GM19099 (cell line): ENCODE data around the gene RTN4IP1.

ENCODE experiments used
- POLR2A ChIP-seq: IDR thresholded peaks from 3 replicates; pipeline ENCODE4 v1.6.1; 2011; ENCODE audit warnings: low read depth; ENCODE audit not compliant: insufficient read length; ENCODE audit errors: extremely low read depth

The RTN4IP1 gene

GRCh38 chr6:106637717-106638341, 8.5 kb upstream of the RTN4IP1 start:
- TF ChIP-seq POLR2A = no peak

- TF ChIP-seq POLR2A = no peak
These were observed 7.9 kb upstream of the RTN4IP1 start for GRCh38 chr6:106637051-106637716.

GRCh38 chr6:106634565-106634964, 5.3 kb upstream of the RTN4IP1 start:
- no peak for TF ChIP-seq POLR2A

- TF ChIP-seq POLR2A = no peak
These were observed 2.0 kb upstream of the RTN4IP1 start for GRCh38 chr6:106631346-106631745.

GRCh38 chr6:106630366-106630765, 1.1 kb upstream of the RTN4IP1 start:
- TF ChIP-seq POLR2A = no peak

- TF ChIP-seq POLR2A = no peak
These were observed 513 bp upstream of the RTN4IP1 start for GRCh38 chr6:106629859-106630163.

GRCh38 chr6:106628658-106629102, 618 bp downstream of the RTN4IP1 start:
- no peak for TF ChIP-seq POLR2A

GRCh38 chr6:106626485-106626884, 2.8 kb downstream of the RTN4IP1 start:
- TF ChIP-seq POLR2A = no peak

- TF ChIP-seq POLR2A = no peak
These were observed 6.3 kb downstream of the RTN4IP1 start for GRCh38 chr6:106623039-106623438.

GRCh38 chr6:106622412-106622811, 6.9 kb downstream of the RTN4IP1 start:
- TF ChIP-seq POLR2A = no peak

GRCh38 chr6:106620931-106621672, 8.2 kb downstream of the RTN4IP1 start:
- no peak for TF ChIP-seq POLR2A

GRCh38 chr6:106619223-106619622, 10.1 kb downstream of the RTN4IP1 start:
- no peak for TF ChIP-seq POLR2A

- no peak for TF ChIP-seq POLR2A
These were observed 11.0 kb downstream of the RTN4IP1 start for GRCh38 chr6:106618324-106618723.

GRCh38 chr6:106617857-106618256, 11.4 kb downstream of the RTN4IP1 start:
- TF ChIP-seq POLR2A = no peak

GRCh38 chr6:106617302-106617701, 12.0 kb downstream of the RTN4IP1 start:
- TF ChIP-seq POLR2A = no peak
